GM12892 (cell line): ENCODE measurements around the gene NABP2.

Experiments used
- POLR2A ChIP-seq: IDR thresholded peaks from 2 replicates; pipeline ENCODE4 v1.6.1; 2011; ENCODE audit warnings: low read depth, low read length, control low read depth
- TAF1 ChIP-seq: IDR thresholded peaks from 2 replicates; pipeline ENCODE4 v1.6.1; 2011; ENCODE audit warnings: low read depth, mild to moderate bottlenecking, control low read depth, low read length, borderline replicate concordance

GRCh38 chr12:56231184-56231582, 7.0 kb downstream of the NABP2 start:
- no peak for TF ChIP-seq POLR2A
- TF ChIP-seq TAF1: no peak
